Activated T-helper 1 cell treated with Interleukin-2 at 50 U/mL for 16 hours (primary cell): ENCODE measurements around the gene TCEA3.

Experiments used
- DNase-seq: peaks from one replicate; pipeline ENCODE4 v3.0.0-alpha.2; 2020; ENCODE audit warnings: low read depth

TCEA3 gene

GRCh38 chr1:23424293-23425192 is at the start of gene TCEA3:
TSS of gene TCEA3 (minus strand) at chr1:23424748. CDS start at chr1:23424633, 115 bp downstream.
- peak; percentile 4 for DNase-seq

GRCh38 chr1:23473037-23473800 is 48.7 kb upstream of the TCEA3 start:
- DNase-seq = no peak

- no peak for DNase-seq
Measured at GRCh38 chr1:23472351-23473036, 47.9 kb upstream of the TCEA3 start.

DNA sequence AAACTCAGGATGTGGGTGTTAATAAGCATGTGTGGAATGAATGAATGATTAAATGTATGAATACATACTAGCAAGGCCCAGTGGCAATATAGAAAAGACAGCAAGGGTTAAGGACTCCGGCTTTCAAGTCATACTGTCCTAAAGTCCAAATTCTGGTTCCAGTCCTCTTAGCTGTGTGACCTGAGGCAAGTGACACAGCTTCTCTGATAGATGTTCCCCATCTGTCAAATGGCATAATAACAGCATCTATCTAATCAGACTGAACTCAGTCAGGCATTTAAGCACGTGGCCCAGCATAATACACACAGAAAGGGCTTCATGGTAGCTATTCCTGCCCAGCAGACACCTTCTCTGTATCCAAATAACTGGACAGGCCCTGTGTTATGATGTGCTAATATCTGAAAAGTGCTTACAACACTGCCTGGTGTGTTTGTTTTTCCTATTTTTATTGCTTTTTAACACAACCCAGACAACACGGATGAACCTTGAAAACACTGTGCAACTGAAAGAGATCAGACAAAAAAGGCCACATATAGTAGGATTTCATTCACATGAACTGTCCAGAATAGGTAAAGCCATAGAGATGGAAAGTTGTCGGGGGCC is 47.0 kb upstream of the TCEA3 start:
- DNase-seq = no peak

DNA sequence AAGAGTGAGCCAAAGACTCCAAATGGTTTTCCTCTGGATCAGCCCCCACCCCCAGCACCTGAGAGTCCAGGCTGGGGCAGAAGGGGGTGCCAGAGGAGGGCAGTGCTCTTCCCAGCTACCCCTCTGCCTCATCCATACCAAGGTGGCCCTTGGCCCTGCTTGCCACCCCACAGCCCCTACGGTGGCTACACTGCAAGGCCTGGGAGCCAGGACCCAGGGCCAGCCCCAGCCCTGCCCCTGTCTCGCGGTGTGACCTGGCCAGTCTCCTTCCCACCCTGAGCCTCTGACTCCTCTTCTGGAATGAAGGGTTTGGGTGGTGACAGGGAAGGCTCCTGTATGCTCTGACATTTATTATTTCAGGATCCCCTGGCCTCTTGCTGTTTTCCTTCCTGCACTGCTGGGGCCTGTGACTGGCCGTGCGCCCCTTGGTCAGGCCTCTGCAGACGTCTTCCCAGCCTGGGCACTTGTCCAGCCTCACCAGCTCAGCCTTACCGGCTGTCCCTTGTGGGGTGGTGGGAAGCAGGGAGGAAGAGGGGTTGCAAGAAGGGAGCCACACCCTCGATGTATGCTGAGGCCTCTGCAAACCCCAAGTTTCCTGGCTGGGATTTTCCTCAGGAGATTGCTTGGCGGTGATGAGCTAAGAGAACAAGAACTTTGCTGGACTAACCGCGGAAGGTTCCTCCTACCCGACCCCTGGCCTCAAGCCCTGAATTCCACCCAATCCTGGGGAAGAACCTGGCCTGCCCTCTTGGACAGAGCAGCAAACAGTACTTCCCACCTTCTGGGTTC is 45.9 kb upstream of the TCEA3 start:
- no peak for DNase-seq

GRCh38 chr1:23469372-23469982 is 44.9 kb upstream of the TCEA3 start:
- no peak for DNase-seq

GRCh38 chr1:23466423-23466989 is 42.0 kb upstream of the TCEA3 start:
- DNase-seq = no peak

- no peak for DNase-seq
Measured at GRCh38 chr1:23463286-23463685, 38.7 kb upstream of the TCEA3 start.

- no peak for DNase-seq
Measured at GRCh38 chr1:23462766-23463165, 38.2 kb upstream of the TCEA3 start.

DNA sequence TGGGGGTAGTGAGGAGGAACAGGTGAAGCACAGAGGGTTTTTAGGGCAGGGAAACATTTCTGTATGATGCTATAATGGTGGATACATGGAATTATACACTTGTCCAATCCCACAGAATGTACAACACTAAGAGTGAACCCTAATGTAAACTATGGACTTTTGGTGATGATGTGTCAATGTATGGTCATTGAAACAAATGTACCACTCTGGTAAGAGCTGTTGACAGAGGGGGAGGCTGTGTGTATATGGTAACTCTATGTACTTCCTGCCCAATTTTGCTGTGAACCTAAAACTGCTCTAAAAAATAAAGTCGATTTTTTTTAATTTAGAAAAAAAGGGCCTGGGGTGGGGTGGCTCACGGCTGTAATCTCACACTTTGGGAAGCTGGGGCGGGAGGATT is 36.5 kb upstream of the TCEA3 start:
- no peak for DNase-seq

- no peak for DNase-seq
Measured at GRCh38 chr1:23460519-23460918, 36.0 kb upstream of the TCEA3 start.

- DNase-seq = no peak
Measured at GRCh38 chr1:23459338-23459757, 34.8 kb upstream of the TCEA3 start.

DNA sequence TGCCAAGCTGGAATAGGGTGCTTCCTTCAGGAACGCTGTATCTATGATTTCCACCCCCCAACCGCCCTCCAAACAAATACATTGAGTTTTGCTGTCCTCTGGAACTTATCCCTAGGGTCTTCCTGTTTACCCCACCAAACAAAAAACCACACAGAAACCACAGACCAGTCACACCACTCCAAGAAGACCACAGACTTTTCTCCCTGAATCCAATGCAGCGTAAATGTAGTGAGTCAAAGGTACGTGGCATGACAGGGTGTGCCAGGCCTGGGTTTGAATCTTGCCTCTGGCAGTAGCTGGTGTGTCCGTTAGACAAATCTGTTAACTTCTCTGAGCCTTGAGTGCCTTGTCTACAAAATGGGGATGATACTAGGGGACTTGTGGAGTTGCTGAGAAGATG is 31.7 kb upstream of the TCEA3 start:
- no peak for DNase-seq

DNA sequence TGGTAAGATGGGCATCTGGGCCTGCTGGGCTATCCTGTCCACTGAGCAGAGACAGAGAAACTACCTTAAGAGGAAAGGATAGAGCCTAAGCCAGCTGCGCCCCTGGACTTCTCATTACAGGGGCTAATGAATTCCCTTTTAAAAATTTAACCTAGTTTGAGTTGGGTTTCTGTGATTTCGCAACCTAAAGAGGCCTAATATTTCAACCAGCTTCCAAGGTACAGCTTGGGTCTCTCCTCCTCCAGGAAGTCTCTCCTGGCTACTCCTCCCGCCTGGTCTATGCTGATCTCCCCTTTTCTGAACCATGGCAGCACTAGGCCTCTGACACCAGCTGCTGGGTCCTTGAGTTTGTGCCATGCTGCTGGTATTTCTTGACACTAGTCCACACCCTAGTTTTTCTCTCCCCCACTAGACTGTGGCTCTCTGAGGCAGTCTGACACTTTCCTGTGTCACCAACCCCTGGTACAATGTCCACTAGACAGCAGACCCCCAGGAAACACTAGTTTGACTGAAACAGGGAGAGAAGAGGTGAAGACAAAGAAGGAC is 29.0 kb upstream of the TCEA3 start:
- DNase-seq = no peak

GRCh38 chr1:23452011-23452411 is 27.5 kb upstream of the TCEA3 start:
- DNase-seq = peak; percentile 12

GRCh38 chr1:23451441-23451840 is 26.9 kb upstream of the TCEA3 start:
- no peak for DNase-seq

DNA sequence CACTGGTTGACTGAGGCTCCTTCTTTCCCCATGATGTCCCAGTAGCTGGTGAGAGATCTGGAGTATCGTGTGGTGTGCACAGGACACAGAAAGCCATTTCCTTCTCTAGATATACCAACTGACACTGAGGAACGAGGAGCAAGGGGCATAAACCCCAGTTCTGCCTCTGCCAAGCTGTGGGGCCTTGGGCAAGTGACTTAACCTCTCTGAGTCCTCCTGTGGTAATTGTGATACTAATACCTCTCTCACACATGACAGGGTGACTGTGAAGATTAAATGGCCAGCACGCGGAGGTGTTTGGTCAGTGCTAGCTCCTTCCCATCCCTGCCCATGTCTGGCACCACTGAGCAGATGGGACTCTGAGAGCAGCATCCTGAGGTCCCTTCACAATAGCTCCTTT is 26.3 kb upstream of the TCEA3 start:
- no peak for DNase-seq

DNA sequence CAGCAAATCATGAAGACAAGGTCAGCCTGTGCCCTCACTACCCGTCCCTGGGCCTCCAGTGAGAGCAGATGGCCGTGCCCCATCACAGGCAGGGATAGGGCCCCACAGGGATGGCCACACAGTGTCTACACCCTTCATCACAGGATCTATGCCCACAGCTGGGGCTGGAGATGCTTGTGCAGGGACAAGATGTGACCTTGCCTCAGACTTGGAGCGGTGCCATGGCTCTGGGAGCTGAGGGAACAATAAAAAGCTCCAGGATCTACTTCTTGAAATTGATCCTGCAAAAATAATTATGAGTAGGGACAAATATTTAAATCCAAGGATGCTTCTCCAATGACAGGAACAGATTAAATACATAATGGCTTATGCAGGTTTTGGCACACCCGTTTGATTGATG is 25.4 kb upstream of the TCEA3 start:
- DNase-seq = no peak

GRCh38 chr1:23449306-23449705 is 24.8 kb upstream of the TCEA3 start:
- DNase-seq = no peak

GRCh38 chr1:23448846-23449245 is 24.3 kb upstream of the TCEA3 start:
- no peak for DNase-seq
